ENCODE results near the gene TMEM106A. TPM values are rescaled to one million over a fixed set of nuclear protein-coding genes. Genes with fewer than 3 reads are reported as not detected.

Gene TMEM106A
- total and polyA plus RNA-seq, 9 of the 15 experiments (the other 6 are each of a cell fraction or from before 2014, with no cell fraction given) = 0.03 to 0.29 (median 0.15) TPM

- TF ChIP-seq, protein P1, sequence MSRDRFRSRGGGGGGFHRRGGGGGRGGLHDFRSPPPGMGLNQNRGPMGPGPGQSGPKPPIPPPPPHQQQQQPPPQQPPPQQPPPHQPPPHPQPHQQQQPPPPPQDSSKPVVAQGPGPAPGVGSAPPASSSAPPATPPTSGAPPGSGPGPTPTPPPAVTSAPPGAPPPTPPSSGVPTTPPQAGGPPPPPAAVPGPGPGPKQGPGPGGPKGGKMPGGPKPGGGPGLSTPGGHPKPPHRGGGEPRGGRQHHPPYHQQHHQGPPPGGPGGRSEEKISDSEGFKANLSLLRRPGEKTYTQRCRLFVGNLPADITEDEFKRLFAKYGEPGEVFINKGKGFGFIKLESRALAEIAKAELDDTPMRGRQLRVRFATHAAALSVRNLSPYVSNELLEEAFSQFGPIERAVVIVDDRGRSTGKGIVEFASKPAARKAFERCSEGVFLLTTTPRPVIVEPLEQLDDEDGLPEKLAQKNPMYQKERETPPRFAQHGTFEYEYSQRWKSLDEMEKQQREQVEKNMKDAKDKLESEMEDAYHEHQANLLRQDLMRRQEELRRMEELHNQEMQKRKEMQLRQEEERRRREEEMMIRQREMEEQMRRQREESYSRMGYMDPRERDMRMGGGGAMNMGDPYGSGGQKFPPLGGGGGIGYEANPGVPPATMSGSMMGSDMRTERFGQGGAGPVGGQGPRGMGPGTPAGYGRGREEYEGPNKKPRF (IDR thresholded peaks at IDR 0.05; ENCODE audit: low read depth, low read length) = no peak
- TF ChIP-seq IRF2 (CRISPR knock-in tag; IDR thresholded peaks at IDR 0.05) = no peak
- peak; percentile 29; the same call in 1 of the 2 replicates for TF ChIP-seq NFIC (IDR thresholded peaks at IDR 0.05)
- TF ChIP-seq ZNF766 (CRISPR knock-in tag; conservative IDR thresholded peaks at IDR 0.05) = no peak
- TF ChIP-seq NR2C1 (IDR thresholded peaks at IDR 0.05) = peak; percentile 70
- peak; percentile 70 for TF ChIP-seq NR2C1 (tag; IDR thresholded peaks at IDR 0.05)
- no peak for TF ChIP-seq SREBF1 (IDR thresholded peaks at IDR 0.05; ENCODE audit: borderline replicate concordance, low read depth, low read length)
- TF ChIP-seq U2AF2 (optimal IDR thresholded peaks at IDR 0.05; ENCODE audit: low read depth, low read length) = no peak
- no peak for TF ChIP-seq MAFF (IDR thresholded peaks at IDR 0.05; ENCODE audit: low read length)
- TF ChIP-seq CREB1 (IDR thresholded peaks at IDR 0.05) = peak; percentile 97
- peak; percentile 90 for TF ChIP-seq CREB1 (CRISPR knock-in tag; IDR thresholded peaks at IDR 0.05)
- no peak for TF ChIP-seq MTA2 (IDR thresholded peaks at IDR 0.05; ENCODE audit: low read depth)
- peak; percentile 62; the same call in 1 of the 2 replicates for TF ChIP-seq ZNF589 (CRISPR knock-in tag; IDR thresholded peaks at IDR 0.05; ENCODE audit: low read depth)
- no peak for TF ChIP-seq ZNF449 (CRISPR knock-in tag; IDR thresholded peaks at IDR 0.05)
- no peak for TF ChIP-seq PURB (CRISPR knock-in tag; IDR thresholded peaks at IDR 0.05; ENCODE audit: low read depth)
- TF ChIP-seq ZNF431 (CRISPR knock-in tag; IDR thresholded peaks at IDR 0.05) = no peak
- no peak for TF ChIP-seq PTRF (tag; IDR thresholded peaks at IDR 0.05)
- peak; percentile 73 for TF ChIP-seq POLR2A (conservative IDR thresholded peaks at IDR 0.05)
- TF ChIP-seq ZKSCAN1 (IDR thresholded peaks at IDR 0.05; ENCODE audit: low read depth, low read length) = no peak
- no peak for TF ChIP-seq EWSR1 (IDR thresholded peaks at IDR 0.05; ENCODE audit: borderline replicate concordance, low read depth, partially characterized antibody)
- TF ChIP-seq RBM25 (IDR thresholded peaks at IDR 0.05; ENCODE audit: low read depth, low read length, severe bottlenecking) = peak; percentile 47
- TF ChIP-seq LARP7 (IDR thresholded peaks at IDR 0.05) = no peak
- TF ChIP-seq, protein P2, sequence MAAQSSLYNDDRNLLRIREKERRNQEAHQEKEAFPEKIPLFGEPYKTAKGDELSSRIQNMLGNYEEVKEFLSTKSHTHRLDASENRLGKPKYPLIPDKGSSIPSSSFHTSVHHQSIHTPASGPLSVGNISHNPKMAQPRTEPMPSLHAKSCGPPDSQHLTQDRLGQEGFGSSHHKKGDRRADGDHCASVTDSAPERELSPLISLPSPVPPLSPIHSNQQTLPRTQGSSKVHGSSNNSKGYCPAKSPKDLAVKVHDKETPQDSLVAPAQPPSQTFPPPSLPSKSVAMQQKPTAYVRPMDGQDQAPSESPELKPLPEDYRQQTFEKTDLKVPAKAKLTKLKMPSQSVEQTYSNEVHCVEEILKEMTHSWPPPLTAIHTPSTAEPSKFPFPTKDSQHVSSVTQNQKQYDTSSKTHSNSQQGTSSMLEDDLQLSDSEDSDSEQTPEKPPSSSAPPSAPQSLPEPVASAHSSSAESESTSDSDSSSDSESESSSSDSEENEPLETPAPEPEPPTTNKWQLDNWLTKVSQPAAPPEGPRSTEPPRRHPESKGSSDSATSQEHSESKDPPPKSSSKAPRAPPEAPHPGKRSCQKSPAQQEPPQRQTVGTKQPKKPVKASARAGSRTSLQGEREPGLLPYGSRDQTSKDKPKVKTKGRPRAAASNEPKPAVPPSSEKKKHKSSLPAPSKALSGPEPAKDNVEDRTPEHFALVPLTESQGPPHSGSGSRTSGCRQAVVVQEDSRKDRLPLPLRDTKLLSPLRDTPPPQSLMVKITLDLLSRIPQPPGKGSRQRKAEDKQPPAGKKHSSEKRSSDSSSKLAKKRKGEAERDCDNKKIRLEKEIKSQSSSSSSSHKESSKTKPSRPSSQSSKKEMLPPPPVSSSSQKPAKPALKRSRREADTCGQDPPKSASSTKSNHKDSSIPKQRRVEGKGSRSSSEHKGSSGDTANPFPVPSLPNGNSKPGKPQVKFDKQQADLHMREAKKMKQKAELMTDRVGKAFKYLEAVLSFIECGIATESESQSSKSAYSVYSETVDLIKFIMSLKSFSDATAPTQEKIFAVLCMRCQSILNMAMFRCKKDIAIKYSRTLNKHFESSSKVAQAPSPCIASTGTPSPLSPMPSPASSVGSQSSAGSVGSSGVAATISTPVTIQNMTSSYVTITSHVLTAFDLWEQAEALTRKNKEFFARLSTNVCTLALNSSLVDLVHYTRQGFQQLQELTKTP (IDR thresholded peaks at IDR 0.05; ENCODE audit: low read depth in 1 of 2, partially characterized antibody in 2 of 2) = peak in 1 of 2 experiments; percentile 92
Observed at GRCh38 chr17:43170140-43170765, 41.4 kb upstream of the TMEM106A start (continued).

All from K562 (cell line).